Measurements from ENCODE around the gene CRB2. TPM values are rescaled to one million over a fixed set of nuclear protein-coding genes. Genes with fewer than 3 reads are reported as not detected.
"Not testable (repeated sequence)": the region's sequence is repeated elsewhere in the genome, so short reads cannot be mapped to it uniquely, and the experiment has no call there.

The CRB2 gene
- polyA plus RNA-seq, 1 donor, result 0.12 TPM

DNA sequence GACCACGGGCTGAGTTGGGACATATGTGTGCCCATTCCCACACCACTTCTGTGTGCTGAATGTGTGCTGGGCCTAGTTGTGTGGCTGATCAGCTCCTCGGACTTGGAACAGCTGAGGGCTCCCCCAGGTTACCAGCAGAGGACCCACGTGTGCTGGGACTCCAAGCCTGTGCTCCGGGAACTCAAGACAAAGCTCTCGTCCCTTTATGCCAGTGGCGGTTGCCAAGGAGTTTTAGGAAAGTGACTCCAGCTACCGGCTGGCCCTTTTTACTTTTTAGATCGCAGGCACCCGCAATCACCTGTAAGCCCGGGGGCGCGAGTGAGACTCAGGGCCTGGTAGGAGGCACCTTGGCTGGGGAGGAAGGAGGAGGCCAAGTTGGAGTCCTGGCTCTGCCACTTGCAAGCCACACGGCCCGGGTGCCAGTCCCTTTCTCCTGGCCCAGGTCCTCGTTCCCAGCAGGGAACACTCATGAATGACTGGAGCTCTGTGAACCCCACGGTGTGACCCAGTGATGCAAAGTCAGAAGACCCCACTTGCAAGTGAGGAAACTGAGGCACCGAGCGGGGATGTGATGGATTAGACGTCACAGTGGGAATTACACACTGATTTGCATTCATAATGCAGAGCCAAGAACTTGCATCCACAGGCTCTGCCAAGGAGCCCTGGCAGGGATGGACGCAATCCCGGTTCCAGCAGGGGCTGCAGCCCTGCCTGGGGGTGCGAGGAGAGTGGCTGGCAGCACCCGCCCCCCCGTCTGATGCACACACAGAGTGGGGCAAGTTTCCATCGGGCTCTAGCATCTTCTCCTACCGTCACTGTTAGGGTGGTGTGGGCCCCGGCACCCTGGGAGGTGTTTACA lies 26.9 kb downstream of the CRB2 start:
- no peak for DNase-seq

DNA sequence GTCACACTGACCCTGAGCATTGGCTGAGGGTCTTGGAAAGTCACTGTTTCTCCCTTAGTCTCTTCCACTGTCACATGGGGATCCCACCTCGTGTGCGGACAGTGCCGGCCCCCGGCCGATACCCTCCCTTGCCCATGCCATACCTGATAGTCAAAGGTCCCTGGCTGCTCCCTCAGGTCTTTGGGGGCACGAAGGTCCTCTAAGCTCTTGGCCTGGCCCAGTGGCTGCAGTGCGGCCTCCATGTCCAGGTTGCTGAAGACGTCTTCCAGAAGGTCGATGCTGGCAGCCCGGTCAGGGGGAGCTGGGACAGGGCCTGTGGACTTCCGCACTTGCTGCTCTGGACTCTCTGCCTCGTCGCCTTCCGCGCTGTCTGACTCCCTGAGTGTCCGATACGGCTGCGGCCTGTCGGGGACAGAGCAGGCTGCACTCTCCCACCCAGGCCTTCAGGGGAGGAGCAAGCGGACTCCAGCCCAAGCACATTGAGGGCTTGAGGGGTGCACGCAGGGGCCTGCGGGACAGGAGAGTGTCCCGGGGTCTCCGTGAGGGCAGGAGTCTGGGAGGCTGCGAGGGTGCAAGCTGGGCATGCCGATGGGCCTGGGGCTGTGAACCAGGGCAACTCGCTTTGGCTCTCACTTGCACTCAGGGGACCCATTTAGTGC lies 27.6 kb downstream of the CRB2 start:
- DNase-seq, result no peak

DNA sequence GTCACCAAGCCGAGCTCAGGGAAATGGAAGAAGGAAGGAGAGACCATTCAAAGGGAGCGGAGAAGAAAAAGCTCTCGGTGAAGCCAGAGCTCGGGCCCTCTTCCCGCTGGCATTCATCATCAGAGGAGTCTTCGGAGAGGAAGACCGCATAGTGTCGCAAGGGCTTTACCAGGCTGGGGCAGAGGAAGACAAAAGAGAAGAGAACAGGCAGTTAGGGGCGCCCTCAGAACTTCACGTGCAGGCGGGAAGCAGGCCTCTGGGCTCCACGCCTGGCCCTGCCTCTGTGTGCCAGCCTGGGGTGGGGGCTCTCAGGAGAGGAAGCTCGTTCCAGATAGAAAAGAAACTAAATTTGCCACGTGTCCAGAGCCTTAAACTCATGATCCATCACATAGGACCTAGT lies 31.7 kb downstream of the CRB2 start:
- DNase-seq, result no peak

DNA sequence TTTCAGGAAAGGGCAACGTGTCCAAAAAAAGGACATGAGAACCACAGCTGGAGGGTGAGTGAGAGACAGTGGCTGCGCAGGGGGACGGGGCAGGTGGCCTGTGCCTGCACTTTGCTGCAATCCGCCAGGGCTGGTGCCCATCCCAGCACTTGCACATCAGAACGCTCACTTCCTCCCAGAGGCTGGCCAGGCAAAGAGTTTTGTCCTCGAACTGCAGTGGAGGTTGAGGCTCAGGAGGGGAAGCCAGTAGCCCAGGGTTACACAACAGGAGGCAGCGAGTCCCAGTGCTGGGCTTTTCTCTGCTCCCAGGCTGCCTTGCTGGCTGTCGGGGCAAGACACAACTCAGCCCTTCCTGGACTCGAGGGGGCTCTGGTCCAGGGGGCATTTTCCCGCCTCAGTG lies 33.1 kb downstream of the CRB2 start:
- DNase-seq, result no peak

DNA sequence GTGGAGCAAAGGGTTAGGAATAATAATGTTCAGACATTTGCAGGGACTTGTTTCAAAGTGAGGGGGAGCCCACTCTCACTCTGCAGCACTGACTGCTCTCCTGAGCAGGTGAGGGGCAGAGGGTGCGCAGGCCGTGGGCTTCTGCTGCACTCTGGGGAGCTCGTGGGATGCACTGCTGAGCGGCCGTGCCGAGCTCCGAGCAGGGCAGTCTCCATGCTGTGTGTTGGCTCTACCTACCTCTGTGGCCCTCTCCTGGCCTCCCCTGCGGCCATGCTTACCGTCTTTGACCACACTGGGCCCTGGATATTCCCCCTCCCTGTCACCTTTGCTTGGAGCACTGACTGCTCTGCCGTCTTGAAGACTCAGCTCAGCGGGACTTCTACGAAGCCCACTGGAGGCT lies 33.7 kb downstream of the CRB2 start:
- no peak for DNase-seq

DNA sequence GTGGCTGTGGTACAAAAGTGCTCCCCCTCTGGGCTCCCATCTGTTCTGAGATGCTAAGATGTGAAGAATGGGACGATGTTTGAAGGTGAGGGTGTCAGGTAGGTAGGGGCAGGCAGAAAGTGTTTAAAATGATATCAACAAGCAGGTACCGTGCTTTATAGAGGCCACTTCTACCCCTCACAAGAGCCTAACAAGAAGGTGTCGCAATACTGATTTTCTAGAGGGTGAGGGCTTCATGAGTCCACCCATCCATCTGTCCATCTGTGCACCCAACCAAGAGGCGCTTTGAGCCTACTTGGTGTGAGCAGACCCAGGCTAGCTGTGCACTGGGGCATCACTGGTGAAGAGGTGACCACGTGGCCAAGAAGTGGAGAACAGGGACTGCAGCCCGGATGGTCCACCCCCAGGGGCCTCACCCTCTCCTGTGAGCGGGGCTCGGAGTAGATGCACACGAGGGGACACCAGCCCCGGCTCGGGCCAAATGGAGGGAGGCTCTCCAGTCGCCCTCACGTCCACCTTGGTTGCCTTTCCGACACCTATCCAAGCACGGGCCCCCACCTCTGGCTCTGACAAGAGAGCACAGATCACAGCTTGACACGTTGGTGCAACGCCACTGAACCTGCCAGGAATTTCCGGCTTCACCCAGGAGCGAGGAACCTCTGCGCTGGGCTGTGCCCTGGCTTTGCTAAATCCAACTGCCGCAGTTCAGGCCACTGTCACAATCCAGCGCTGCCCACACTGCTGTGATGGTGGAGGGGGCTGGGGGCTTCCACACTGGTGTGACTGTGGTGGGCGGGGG lies 34.5 kb downstream of the CRB2 start:
- no peak for DNase-seq

DNA sequence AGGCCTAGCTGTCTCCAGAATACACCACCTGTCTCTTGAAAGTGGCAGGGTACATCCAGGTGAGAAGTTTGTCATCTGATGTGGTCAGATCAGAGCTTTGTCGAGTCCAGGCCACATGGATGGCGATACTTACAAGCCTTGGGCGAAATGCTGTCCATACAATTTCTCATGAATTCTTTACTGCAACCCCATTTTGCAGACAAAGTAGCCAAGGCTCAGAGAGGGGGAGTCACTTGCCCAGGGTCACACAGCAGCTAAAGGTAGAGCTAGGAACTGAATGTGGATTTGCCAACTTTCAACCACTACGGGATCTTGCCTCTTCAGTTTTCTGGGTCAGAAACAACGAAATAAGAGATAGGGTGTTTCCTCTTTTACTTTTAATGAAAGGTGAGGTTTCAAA lies 35.2 kb downstream of the CRB2 start:
- DNase-seq, result no peak

DNA sequence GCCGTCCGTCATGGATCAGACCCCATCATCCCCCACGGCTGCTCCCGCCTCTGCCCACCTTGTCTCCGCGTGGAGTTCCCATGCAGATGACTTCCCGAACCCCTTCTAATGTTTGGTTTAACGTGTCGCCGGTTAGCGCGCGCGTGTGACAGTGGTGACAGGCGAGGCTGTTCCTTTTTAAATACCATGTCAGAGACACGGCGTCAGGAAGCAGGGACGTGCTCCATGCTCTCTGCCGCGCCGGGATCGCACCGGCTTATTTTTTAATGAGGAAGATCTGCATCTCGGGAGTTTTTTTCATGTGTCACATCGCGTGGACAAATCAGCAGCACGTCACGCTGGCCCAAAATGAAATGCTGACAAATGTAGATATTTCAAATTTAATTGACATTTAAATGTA lies 35.9 kb downstream of the CRB2 start:
- DNase-seq, result no peak

DNA sequence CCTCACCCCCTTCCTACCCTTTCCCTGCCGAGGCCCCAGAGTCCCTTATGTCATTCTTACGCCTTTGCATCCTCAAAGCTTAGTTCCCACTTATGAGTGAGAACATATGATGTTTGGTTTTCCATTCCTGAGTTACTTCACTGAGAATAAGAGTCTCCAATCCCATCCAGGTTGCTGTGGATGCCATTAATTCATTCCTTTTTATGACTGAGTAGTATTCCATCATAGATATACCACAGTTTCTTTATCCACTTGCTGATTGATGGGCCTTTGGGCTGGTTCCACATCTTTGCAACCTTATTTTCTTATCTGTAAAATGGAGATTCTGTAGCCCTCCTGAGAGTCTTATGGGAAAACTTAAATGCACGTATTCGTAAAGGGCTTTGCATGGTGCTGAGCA lies 36.8 kb downstream of the CRB2 start:
- DNase-seq, result no peak

DNA sequence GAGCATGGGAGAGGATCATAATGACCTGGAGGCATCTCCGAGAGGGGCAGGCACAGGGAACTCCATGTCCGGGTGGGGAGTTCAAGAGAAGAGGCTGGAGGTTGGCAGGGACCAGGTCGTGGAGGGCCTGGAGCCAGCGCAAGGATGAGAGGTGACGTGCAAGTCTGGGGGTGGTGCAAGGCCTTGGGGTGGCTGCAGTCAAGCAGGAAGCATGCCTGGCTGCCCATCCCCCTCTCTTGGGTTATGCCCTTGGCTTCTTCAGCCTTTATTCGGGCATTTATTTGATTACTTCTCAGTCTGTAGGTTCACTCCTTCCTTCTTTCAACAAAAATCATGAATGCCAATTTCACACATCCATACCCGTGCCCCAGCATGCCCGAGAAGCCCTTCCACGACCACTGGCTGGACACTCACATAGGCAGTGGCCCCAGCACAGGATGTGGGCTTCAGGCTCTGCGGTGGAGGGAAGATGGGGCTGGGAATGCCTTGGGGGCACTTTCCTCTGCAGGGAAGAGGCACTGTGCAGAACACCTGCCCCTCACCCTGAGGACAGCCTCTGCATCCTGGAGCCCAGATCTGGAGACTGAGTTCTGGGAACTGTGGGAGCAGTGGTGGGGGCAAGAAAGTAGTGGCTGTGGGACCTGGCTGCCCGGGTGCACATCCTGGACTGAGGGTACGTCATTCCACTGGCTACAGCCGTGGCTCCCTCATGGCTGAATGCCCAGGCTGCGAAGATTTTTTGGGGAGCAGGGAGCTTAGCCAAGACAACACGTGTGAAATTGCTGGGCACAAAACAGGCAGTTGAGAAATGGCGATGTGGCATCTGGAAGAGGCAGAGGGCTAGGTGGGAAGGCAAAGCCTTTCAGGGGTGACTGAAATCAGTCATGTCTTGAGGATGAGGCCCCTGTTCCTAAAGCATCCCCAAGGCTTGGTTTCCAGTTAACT lies 38.6 kb downstream of the CRB2 start:
- no peak for DNase-seq

DNA sequence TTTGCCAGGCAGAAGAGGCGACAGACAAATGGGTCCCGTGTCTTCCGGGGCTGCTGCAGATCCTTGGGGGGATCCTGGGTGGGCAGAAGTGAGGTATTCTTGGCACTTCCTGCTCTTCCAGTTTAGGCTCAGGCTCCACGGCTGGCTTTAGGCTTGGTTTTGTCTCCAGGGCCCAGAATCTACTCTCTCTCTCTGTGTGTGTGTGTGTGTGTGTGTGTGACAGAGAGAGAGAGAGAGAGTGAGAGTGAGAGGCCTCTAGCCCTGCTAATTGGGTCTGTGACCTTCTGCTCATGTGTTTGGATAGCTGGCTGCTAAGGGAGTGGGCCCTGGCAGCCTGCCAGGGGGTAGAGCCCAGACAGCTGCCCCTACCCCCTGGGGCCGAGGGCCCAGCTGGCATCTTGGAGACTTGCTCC lies 39.3 kb downstream of the CRB2 start:
- DNase-seq, result peak; percentile 33

DNA sequence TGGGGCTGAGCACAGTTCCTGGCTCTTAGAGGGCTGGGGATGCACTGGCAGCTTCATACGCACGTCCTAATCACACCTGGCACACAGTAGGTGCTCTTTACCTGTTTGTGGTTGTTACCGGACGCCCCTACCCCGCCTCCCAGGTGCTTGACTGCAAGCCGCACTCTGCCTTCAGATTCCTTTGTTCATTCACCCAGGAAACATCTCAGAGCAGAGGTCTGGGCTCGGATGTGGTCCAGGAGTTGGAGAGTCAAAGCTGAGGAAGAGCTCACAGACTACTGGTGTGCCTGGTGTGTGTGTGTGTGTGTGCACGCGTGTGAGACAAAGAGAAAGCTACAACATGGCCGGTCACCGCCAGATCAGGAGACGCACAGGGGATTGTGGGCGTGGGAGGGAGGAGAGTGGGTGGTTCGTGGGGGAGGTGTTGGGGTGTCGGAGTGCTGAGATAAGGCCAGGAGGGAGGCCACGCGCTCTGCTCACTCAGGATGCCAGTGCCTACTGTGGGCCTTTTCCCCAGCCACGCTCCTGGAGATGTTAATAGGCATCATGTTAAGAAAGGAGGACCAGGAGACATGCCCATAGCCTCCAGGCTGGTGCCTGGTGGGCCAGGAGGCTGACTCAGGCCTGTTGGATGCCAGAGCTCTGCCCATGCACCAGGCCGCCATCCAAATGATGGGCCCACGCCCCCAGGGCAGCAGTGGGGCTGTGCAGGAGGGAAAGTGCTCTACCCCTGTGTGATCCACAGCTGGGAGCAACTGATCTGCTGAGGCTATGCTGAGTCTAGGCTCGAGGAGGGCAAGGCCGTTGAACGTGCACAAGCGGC lies 39.9 kb downstream of the CRB2 start:
- DNase-seq, result no peak

DNA sequence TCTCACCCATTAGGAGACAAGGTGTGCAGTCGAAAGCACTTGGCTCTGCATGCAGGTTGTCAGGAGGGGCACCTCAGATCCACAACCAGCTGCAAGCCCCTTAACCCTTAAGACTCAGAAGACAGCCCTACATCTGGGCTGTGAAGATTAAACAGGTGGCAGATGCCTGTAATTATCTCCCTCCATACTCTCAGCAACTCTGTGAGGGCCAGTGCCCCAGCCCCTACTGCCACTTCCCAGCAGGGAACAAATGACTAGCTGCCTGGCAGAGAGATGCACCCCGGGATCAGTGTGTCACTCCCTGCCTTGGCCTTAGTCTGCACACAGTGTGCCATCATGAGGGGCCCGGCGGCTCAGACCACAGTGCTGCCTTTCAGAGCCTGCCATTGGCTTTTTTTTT lies 42.0 kb downstream of the CRB2 start:
- no peak for DNase-seq

DNA sequence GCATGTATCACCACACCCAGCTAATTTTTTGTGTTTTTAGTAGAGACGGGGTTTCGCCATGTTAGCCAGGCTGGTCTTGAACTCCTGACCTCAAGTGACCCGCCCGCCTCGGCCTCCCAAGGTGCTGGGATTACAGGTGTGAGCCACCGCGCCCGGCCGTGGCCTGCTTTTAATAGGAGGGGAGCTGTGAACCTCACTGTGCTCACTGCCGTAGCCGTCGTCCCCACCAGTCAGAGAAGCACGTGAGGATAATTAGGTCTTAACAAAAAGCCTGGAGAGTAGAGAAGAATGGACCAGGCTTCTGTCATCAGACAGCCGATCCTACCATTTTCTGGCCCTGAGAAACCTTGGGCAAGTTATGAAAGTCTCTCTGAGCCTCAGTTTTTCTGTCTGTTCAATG lies 42.9 kb downstream of the CRB2 start:
- DNase-seq, result not testable (repeated sequence)

DNA sequence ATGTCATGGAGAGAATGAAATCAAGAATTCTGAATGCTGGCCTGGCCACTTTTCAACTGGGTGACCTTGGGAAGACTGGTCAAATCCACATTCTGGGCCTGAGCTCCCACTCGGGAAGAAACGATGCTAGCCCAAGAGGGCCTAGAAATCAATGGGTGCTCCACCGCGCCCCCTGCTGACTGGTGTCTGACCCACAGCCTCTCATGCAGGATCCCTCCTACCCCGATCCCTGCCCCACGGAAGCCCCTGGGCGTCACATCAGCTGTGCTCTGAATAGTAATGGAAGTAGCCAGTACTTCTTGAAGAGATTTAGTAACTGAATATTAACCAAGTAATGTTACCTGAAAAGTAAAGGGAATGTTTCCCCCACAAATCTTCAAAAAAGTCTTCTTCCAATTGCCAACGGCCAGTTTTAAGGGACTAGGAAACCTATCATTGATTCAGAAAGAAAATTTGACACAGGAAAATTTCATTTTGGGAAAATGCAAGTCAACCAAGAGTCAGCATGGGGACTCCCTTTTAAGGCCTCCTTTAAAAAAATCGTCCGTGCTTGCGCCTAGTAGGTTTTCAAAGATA lies 43.9 kb downstream of the CRB2 start:
- DNase-seq, result no peak

DNA sequence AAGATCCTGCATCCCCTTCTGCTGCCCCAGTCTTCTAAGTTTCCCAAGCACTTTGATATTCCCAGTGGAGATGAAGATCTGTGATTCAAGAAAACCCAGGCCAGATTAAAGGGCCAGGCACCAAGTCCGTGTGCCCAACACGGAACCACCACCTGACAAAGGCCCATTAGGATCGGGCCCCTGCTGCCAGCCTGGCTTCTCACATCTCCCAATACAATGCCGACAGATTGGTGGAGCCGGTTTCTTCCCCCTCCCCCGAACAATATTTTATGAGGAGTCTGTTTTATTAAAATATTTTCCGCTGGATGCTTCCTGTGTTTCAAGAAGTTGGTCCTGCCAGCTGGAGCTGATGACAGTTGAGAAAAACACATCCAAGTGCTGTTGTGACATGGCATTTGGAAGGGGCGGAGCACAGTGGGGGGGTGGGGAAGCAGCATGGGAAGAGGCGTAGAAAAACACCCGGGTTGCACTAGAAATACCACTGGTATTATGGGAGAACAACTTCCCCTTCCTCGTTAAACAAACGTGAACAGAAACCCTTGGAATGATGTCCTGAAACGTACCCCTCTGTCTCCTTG lies 45.0 kb downstream of the CRB2 start:
- DNase-seq, result no peak

DNA sequence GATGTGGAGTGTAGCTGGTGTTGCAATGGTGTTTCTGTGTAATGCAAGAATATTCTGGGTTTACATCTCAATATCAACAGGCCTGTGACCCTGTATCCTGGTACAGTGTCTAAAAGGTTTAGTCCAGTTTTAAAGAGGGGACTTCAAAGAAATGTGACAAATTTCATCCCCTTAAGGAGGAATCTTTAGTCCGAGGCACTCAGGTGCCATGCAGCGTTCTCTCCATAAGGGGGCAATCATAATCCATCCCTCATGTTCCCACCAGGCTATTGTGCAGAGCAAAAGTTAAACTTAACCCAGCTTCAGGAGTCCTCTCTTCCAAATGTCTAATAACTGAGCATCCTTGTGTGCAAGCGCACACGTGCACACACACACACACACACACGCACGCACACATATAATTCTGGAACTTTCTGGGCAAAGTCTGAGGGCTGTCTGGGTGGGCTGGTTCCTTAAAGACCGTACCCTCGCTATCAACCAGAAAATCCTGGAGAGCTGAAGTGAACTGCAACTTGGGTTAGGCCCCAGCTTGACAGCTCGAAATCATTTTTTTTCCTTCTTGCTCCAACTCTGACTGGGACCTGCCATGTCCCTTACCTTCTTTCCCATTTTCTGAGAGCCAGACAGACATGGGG lies 46.0 kb downstream of the CRB2 start:
- DNase-seq, result peak; percentile 54

DNA sequence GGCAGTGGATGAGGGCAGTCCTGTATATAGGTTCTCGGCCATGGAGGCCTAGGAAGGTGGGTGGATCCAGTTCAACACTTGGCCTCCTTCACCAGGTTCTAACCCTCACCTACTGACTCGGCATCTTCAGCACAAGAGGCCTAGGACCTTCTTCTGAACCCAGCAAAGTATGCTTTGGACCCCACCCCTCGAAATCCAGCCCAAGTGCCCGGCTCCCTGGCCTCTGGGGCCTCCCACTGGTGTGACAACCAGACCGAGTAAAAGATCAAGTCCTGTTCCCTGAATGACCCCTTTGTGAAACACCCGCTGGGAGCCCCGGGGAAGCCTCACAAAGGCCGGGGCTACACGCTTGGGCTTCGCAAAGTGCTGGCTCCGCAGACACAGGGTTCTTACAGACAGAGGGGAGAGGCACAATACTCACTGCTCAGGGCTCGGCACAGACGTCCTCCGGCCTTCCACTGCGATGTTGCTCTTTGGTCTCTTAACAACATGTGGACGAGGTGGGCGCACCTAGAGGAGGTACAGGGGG lies 47.0 kb downstream of the CRB2 start:
- DNase-seq, result no peak

DNA sequence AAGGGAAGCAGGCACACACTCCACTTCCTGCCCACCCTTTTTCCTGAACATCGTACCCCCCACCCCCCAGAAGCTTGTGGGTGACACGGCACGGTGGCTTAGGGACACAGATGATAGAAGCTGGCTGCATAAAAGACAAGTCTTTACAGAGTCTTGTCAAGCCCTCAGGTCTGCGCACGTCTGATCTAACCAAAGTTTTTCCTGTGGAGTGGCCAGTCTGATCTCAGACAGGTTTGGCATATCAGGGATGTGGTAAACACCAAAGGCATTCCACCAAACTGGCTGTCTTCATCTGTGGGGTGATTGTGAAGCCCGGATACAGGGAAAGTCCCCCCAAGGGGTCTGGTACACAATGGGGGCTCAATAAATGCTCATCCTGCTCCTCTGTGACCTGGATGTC lies 50.0 kb downstream of the CRB2 start:
- no peak for DNase-seq

DNA sequence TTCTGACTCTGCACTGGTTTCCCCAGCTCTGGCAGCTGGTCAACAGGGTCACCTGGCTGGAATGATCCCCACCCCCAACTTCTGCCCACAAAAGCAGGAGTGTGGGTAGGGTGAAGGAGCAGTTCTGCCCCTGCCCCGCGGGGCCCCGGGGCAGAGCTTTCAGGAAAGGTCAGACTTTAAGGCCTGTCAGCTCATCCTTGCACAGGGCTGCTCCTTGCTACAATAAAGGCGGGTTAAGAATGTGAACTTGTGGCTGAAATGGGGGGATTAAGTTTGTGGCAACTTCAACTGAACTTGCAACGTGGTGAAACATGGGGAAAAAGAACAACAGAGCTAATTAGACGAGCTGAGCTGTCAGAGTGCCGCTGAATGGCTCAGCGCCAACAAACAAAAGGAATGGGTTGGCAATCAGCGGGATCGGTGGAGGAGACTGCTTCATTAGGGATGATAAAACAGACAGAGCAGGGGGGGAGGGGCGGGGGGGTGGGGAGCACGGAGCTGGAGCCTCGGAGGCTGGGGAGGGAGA lies 50.8 kb downstream of the CRB2 start:
- DNase-seq, result no peak
